HG03066 (cell line): ENCODE data around the gene KCNQ1OT1.

Experiments
- ATAC-seq: cut with Tn5 transposase; IDR thresholded peaks from one replicate; pipeline ENCODE4 v1.9.1; 2021; ENCODE audit warnings: low read depth; ENCODE audit not compliant: unreplicated experiment

The KCNQ1OT1 gene

GRCh38 chr11:2586087-2586792 is 113.6 kb downstream of the KCNQ1OT1 start:
- ATAC-seq = no peak

GRCh38 chr11:2585566-2586086 is 114.2 kb downstream of the KCNQ1OT1 start:
- ATAC-seq = no peak

GRCh38 chr11:2584812-2585565 is 114.8 kb downstream of the KCNQ1OT1 start:
- ATAC-seq = no peak

GRCh38 chr11:2584434-2584811 is 115.4 kb downstream of the KCNQ1OT1 start:
- ATAC-seq = no peak

- no peak for ATAC-seq
Measured at GRCh38 chr11:2583605-2583958, 116.2 kb downstream of the KCNQ1OT1 start.

GRCh38 chr11:2582946-2583604 is 116.7 kb downstream of the KCNQ1OT1 start:
- ATAC-seq = no peak

GRCh38 chr11:2582351-2582945 is 117.3 kb downstream of the KCNQ1OT1 start:
- no peak for ATAC-seq

- ATAC-seq = no peak
Measured at GRCh38 chr11:2581931-2582350, 117.9 kb downstream of the KCNQ1OT1 start.

- ATAC-seq = no peak
Measured at GRCh38 chr11:2581151-2581930, 118.5 kb downstream of the KCNQ1OT1 start.

GRCh38 chr11:2580571-2581001 is 119.2 kb downstream of the KCNQ1OT1 start:
- no peak for ATAC-seq

GRCh38 chr11:2580061-2580421 is 119.8 kb downstream of the KCNQ1OT1 start:
- no peak for ATAC-seq

GRCh38 chr11:2579315-2580060 is 120.3 kb downstream of the KCNQ1OT1 start:
- no peak for ATAC-seq

- ATAC-seq = no peak
Measured at GRCh38 chr11:2578929-2579270, 120.9 kb downstream of the KCNQ1OT1 start.

GRCh38 chr11:2577991-2578928 is 121.5 kb downstream of the KCNQ1OT1 start:
- no peak for ATAC-seq

- no peak for ATAC-seq
Measured at GRCh38 chr11:2577031-2577990, 122.5 kb downstream of the KCNQ1OT1 start.

- no peak for ATAC-seq
Measured at GRCh38 chr11:2576549-2576948, 123.2 kb downstream of the KCNQ1OT1 start.

GRCh38 chr11:2576111-2576510 is 123.7 kb downstream of the KCNQ1OT1 start:
- ATAC-seq = no peak
